ENCODE measurements around the gene CKB.

CKB gene

DNA sequence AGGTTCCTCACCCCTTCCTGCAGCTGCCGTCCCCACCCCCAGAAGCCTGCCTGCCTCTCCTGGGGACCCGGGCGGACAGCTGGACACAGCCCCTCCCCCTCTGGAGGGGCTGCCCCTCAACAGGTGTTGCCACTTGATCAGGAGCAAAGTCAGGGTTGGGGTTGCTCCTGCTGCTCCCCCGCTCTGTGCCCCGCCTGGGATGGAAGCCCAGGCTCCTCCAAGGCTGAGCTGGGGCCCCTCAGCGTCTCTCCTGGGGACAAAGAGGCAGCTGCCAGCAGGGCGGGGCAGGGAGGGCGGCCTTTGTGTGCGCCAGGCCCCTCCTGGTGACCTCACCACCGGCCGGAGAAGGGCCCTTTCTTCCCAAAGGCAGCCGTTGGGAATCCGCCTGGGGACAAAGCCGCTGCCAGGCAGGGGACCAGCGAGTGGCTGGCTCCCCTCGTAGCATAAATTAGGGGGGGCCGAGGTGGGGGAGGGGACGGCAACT is 20.0 kb upstream of the CKB start:
- no peak for TF ChIP-seq CTCF (IDR thresholded peaks at IDR 0.05; ENCODE audit: extremely low read depth, insufficient read depth, missing control alignments)
- no peak for DNase-seq (ENCODE audit: low spot score)
- in situ Hi-C loops (cut with MboI; ENCODE audit: low pct_unique_long_range_greater_than_20kb, low sequenced_read_pairs, unreplicated experiment), result no loop called here

GRCh38 chr14:103541709-103542604 is 19.3 kb upstream of the CKB start:
- no peak for TF ChIP-seq CTCF (IDR thresholded peaks at IDR 0.05; ENCODE audit: extremely low read depth, insufficient read depth, missing control alignments)
- in situ Hi-C loops (cut with MboI; ENCODE audit: low pct_unique_long_range_greater_than_20kb, low sequenced_read_pairs, unreplicated experiment), result no loop called here
- no peak for DNase-seq (ENCODE audit: low spot score)

- in situ Hi-C loops (cut with MboI; ENCODE audit: low pct_unique_long_range_greater_than_20kb, low sequenced_read_pairs, unreplicated experiment), result no loop called here
- no peak for TF ChIP-seq CTCF (IDR thresholded peaks at IDR 0.05; ENCODE audit: extremely low read depth, insufficient read depth, missing control alignments)
- no peak for DNase-seq (ENCODE audit: low spot score)
Measured at GRCh38 chr14:103540821-103541708, 18.4 kb upstream of the CKB start.

GRCh38 chr14:103539056-103539825 is 16.6 kb upstream of the CKB start:
- DNase-seq (ENCODE audit: low spot score), result no peak
- TF ChIP-seq CTCF (IDR thresholded peaks at IDR 0.05; ENCODE audit: extremely low read depth, insufficient read depth, missing control alignments), result no peak
- in situ Hi-C loops (cut with MboI; ENCODE audit: low pct_unique_long_range_greater_than_20kb, low sequenced_read_pairs, unreplicated experiment), result no loop called here

DNA sequence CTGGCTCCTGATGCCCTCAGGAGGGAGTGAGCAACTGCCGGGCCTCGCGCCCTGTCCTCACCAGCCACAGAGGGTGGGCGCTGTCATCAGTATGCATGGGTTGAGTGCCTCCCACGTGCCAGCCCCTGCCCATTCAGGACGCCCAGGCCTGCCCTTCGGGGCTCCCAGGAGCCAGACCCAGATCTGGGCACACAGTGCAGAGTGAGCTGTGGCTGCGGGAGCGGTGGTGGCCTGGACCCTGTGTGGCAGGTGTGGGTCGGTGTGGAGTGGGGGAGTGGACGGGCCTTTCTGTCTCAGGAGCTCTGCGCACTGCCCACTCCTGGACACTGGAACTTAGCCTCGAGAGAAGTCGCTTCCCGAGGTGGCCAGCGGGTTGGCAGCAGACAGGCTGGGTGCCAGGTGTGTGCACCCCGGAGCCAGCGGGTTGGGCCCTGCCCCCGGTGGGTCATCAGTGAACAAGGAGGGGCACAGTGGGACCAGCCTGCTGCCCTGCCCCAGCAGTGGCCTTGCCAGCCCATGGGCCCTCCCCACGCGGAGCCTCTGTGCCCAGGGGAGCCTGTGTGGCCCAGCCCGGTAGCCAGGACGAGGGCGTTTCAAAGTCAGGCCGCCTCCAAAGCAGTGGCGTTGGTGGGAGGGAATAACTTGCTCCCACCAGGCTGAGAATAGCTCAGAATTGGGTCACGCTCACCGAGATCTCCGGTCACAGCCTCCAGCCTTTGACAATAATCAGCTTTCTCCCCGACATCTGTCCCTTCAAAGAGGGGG is 15.8 kb upstream of the CKB start:
- no peak for DNase-seq (ENCODE audit: low spot score)
- no peak for TF ChIP-seq CTCF (IDR thresholded peaks at IDR 0.05; ENCODE audit: extremely low read depth, insufficient read depth, missing control alignments)
- in situ Hi-C loops (cut with MboI; ENCODE audit: low pct_unique_long_range_greater_than_20kb, low sequenced_read_pairs, unreplicated experiment), result no loop called here

Measured in GM13977 (cell line).